ENCODE results near the gene BEGAIN.

- TF ChIP-seq CTCF (IDR thresholded peaks at IDR 0.05; ENCODE audit: borderline replicate concordance, extremely low read depth, low read length, poor library complexity, severe bottlenecking) (no peak), EZH2 (IDR thresholded peaks at IDR 0.05; ENCODE audit: borderline replicate concordance, low read depth, low read length, severe bottlenecking) (no peak)
Measured at GRCh38 chr14:100592461-100592891, 5.3 kb upstream of the BEGAIN start.

Data from DND-41 (cell line).